AG09319 (cell line): ENCODE measurements around the gene SLC26A6.

ENCODE experiments used
- DNase-seq: peaks from one replicate; pipeline ENCODE4 v3.0.0-alpha.2; 2010; ENCODE audit warnings: low read depth; ENCODE audit errors: extremely low read depth
- TF ChIP-seq, protein P1 (sequence below): IDR thresholded peaks from 2 replicates; pipeline ENCODE4 v1.5.1; 2011; ENCODE audit warnings: low read depth, mild to moderate bottlenecking, inconsistent platforms, low read length, moderate library complexity

SLC26A6 gene, protein sequence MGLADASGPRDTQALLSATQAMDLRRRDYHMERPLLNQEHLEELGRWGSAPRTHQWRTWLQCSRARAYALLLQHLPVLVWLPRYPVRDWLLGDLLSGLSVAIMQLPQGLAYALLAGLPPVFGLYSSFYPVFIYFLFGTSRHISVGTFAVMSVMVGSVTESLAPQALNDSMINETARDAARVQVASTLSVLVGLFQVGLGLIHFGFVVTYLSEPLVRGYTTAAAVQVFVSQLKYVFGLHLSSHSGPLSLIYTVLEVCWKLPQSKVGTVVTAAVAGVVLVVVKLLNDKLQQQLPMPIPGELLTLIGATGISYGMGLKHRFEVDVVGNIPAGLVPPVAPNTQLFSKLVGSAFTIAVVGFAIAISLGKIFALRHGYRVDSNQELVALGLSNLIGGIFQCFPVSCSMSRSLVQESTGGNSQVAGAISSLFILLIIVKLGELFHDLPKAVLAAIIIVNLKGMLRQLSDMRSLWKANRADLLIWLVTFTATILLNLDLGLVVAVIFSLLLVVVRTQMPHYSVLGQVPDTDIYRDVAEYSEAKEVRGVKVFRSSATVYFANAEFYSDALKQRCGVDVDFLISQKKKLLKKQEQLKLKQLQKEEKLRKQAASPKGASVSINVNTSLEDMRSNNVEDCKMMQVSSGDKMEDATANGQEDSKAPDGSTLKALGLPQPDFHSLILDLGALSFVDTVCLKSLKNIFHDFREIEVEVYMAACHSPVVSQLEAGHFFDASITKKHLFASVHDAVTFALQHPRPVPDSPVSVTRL

DNA sequence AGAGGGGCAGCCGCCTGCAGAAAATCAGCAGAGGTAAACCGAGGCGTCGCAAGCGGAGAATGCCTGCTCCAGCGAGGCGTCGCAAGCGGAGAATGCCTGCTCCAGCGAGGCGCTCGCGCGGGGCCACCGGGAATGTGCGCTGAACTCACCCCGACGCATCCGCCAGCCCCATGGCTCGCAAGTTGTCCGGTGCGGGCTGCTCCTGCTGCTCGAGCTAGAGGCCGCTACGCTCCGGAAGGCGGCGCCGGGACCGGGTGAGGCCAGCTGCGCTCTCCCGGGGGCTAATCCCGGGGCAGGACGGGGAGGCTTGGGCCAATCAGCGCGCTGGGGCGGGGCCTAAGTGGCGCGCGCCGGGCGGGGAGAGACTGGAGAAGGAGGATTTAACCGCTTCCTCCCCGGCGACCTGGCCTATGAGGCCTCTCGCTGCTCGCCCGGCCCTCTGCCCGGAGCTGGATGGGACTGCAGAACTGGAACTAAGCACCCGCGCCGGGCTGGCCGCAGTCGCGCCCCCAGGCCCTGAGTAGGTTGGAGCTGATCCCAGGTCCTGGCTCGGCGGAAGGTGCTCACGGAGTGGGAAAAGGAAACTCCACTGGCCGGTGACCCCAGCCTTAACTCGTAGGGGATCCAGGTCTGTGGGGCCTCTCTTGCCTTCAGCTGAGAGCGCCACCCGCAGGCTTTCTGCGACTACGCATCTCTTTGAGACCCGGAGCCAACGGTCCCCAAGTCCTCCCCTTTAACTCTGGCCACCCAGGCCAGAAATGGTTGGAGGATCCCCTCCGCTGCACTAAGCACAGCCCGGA is at the start of gene SLC26A6:
Gene SLC26A6 (minus strand): TSS at position 240 of the 800 bp plus-strand sequence. CDS start 68 bp downstream, at position 172.
- DNase-seq = peak; percentile 86
- TF ChIP-seq, protein P1, sequence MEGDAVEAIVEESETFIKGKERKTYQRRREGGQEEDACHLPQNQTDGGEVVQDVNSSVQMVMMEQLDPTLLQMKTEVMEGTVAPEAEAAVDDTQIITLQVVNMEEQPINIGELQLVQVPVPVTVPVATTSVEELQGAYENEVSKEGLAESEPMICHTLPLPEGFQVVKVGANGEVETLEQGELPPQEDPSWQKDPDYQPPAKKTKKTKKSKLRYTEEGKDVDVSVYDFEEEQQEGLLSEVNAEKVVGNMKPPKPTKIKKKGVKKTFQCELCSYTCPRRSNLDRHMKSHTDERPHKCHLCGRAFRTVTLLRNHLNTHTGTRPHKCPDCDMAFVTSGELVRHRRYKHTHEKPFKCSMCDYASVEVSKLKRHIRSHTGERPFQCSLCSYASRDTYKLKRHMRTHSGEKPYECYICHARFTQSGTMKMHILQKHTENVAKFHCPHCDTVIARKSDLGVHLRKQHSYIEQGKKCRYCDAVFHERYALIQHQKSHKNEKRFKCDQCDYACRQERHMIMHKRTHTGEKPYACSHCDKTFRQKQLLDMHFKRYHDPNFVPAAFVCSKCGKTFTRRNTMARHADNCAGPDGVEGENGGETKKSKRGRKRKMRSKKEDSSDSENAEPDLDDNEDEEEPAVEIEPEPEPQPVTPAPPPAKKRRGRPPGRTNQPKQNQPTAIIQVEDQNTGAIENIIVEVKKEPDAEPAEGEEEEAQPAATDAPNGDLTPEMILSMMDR = peak; percentile 71

DNA sequence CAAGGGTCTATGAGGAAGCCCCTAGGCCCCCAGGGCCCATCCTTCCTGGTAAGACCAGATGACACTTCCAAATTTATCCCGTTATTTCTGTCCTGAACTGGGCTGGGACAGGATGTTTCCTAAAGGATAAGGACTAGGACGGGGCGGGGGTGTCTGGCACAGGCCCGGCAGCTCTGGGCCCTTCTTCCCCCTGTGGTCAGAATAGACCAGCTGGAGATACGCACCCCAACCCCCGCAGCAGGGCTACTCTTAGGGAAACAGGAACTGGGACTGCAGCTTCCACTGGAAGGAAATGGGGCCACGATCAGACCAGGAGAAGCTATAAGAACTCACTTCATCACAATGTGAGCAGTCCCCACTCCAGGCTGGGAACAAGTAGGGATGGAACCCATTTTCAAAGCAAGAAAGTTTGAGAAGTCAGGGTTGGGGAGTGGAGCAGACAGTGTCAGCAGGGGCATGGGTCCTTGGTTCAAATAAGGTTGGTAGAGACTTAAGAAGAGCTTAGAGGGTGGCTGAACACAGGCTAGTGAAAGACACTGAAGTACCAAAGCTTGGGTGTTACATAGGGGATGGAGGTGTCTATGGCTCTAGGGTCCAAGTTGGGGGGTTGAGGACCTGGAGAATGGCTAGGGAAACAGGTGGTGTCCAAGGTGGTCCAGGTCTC is 49.4 kb upstream of the SLC26A6 start:
- no peak for DNase-seq
- TF ChIP-seq, protein P1 = no peak

DNA sequence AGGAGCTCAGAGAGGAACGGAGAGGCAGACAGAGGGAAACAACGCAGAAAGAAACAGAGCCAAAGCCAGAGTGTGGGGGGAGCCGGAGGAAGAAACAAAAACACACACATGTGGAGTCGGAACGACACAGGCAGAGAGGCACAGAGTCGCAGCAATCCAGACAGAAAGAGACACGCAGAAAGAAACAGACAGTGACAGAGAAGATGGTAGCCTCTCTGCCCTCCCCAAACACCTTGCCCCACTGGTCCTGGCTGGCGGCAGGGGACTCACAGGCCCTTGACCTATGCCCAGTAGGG is 48.7 kb upstream of the SLC26A6 start:
- TF ChIP-seq, protein P1 = no peak
- no peak for DNase-seq

DNA sequence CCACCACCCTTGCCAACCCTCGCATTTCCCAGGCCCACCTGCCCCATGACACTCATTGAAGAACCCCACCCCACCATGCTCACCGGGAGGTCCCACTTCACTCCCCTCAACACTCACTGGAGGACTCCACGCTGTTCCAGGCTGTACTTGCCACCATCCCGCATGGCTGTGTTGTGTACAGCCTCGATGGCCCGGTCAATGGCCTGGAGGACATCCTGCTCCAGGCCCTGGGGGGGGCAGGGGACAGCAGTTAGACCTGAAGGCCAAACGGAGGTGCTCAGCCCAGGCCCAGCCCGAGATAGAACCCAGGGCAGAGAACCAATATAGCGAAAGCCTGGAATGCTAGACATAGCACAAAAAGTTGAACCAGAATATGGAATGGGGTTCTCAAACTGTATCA is 47.5 kb upstream of the SLC26A6 start:
- TF ChIP-seq, protein P1 = no peak
- no peak for DNase-seq

DNA sequence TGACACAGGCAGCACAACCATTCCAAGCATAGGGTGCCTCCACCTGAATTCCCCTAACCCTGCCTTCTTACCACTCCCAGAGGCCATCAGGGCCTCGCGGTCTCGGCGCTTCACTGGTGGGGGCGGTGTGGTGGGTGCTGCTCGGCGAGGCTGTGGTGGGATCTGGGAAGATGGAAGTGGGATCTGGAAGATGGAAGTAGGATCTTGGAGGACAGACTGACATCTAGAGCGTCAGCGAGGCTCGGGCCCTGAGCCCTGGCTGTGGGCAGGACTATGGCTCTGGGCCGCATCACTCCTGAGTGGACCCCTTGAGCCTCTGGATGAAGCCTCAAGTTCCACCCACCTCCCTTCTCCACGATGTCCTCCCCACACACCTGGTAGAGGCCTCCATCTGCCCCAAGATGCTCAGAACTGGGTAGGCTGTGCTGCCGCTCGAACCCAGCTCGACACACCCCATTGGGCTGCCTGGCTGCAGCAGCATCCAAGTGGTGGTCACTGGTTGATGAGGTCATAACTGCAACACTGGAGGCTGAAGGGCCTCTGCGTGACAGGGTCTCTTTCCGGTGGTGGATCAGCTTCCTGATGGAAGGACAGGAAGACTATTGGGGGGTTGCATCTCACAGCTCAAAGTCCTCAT is 46.8 kb upstream of the SLC26A6 start:
- DNase-seq = no peak
- TF ChIP-seq, protein P1 = no peak

DNA sequence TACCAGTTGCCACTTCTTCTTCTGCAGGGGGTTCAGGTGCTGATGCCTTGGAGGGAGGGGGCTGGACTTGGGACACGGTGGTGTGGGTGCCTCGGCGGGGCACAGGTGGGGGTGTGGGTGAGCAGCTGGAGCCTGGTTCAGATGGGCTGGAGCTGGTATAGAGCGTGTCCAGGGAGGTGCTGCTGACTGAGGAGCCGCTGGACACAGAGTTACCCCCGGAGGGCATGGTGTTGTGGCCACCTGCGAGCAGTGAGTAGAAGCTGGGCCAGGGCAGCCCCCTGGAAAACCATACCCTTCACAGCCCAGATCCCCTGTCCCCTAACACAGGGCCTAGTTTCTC is 46.2 kb upstream of the SLC26A6 start:
- TF ChIP-seq, protein P1 = no peak

More for the DNA sequence above, 46.2 kb upstream of the SLC26A6 start:
- DNase-seq = no peak
